Mucosa of descending colon (tissue), 3 donors: ENCODE measurements around the gene SWI5. TPM values are rescaled to one million over a fixed set of nuclear protein-coding genes. Genes with fewer than 3 reads are reported as not detected.
"Not testable (repeated sequence)": the region's sequence is repeated elsewhere in the genome, so short reads cannot be mapped to it uniquely, and the experiment has no call there.

Experiments
- ATAC-seq: fragments of 200-7000 bp; cut with Tn5 transposase; one replicate; pipeline ENCODE4 v1.9.1; 2020; ENCODE audit warnings: mild to moderate bottlenecking, moderate library complexity
- DNase-seq, 3 donors: peaks; one replicate each; pipeline ENCODE4 v3.0.0-alpha.2; 2020
- H3K36me3 ChIP-seq: fragments of 200-600 bp; one replicate; pipeline ENCODE4 v1.8.0; 2021; ENCODE audit warnings: low read depth, mild to moderate bottlenecking
- H3K4me1 ChIP-seq: fragments of 200-600 bp; one replicate; pipeline ENCODE4 v1.8.0; 2021; ENCODE audit warnings: low read depth, mild to moderate bottlenecking
- H3K4me3 ChIP-seq: fragments of 200-600 bp; one replicate; pipeline ENCODE4 v1.8.0; 2021; ENCODE audit warnings: mild to moderate bottlenecking
- H3K9me3 ChIP-seq: fragments of 200-600 bp; one replicate; pipeline ENCODE4 v1.8.0; 2021; ENCODE audit warnings: mild to moderate bottlenecking
- CTCF ChIP-seq: fragments of 200-600 bp; IDR thresholded peaks from one replicate; pipeline ENCODE4 v1.8.0; 2022; ENCODE audit warnings: antibody characterized with exemption, mild to moderate bottlenecking
- intact Hi-C, 2 donors: fragments of 100-400 bp; cut with DNase I in 1 of 2; cut with micrococcal nuclease in 1 of 2; formaldehyde crosslinking; loops; one replicate each; pipeline versions ENCODE4 v1.11.0 to v1.11.1; 2022; cut with DNase I, micrococcal nuclease
- total RNA-seq, 3 donors: library from RNA; stranded (reverse); fragmentation: NEBNext Ultra II Directional in 2 of 3; extraction: Animal tissue kit (Norgen Biotek cat#: 25700) in 2 of 3; gene quantifications; one replicate each; pipeline versions ENCODE4 v1.2.1 to v1.2.4, GENCODE V29; 2021 to 2023
- donor health status: DM: no; HTN: no; CAD: no; lungs with moderate emphysema.
- donor health status: DM: no; HTN: no; CAD: no.
- donor health status: DM: no; HTN: yes; CAD: no.

SWI5 gene
- total RNA-seq, 3 donors from 2014 or later, result 10.6 to 13.8 (median 11.5) TPM

- Histone ChIP-seq H3K36me3 (peaks cover 7% of the 10 kb centered on the region), H3K4me1 (peaks cover 19% of the 10 kb centered on the region), H3K9me3 (no peaks in the 10 kb centered on the region), H3K4me3 (peak overlapping the region; percentile 58)
- TF ChIP-seq CTCF, result no peak
- ATAC-seq, result peak; percentile 18
- peak in 1 of 3 donors; percentile 31 for DNase-seq
- intact Hi-C loops, result no loop called here
Measured at GRCh38 chr9:128276574-128277270, 646 bp downstream of the SWI5 start.

- H3K9me3 ChIP-seq, intact Hi-C loops, DNase-seq, H3K4me3 ChIP-seq, ATAC-seq, H3K36me3 ChIP-seq: not testable (repeated sequence)
- H3K4me1 ChIP-seq, result peaks cover 15% of the 10 kb centered on the region
Measured at GRCh38 chr9:128279088-128280073, 3.3 kb downstream of the SWI5 start.

DNA sequence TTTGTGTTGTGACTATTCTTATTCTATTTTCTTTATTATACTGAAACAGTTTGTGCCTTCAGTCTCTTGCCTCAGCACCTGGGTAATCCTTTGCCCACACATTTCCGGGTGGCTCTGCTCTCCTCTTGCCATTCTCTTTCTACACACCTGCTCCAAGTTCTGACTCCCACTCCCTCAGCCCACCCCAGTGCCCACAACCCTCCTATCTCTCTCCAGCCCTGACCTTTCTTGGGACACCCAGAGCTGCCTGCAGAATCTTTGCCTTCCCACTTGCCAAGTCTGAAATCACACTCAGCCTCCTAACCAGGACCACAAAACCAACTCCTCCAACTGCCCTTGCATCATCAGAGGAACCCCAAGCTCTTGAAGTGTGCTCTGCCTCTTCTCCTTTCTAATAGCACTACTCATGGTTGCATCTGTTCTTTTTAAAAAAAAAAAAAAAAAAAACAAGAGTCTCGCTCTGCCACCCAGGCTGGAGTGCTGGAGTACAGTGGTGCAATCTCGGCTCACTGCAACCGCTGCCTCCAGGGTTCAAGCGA is 4.1 kb downstream of the SWI5 start:
- no peak overlapping the region for H3K4me3 ChIP-seq
- no peaks in the 10 kb centered on the region for H3K9me3 ChIP-seq
- intact Hi-C loops, result no loop called here
- DNase-seq (no peak), ATAC-seq (no peak)
- H3K36me3 ChIP-seq, result peaks cover 5% of the 10 kb centered on the region
- no peak for TF ChIP-seq CTCF
- H3K4me1 ChIP-seq, result peaks cover 8% of the 10 kb centered on the region

- no peaks in the 10 kb centered on the region for H3K9me3 ChIP-seq
Measured at GRCh38 chr9:128282500-128282899, 6.4 kb downstream of the SWI5 start.

GRCh38 chr9:128285033-128285784 is 9.1 kb downstream of the SWI5 start:
- no peak for TF ChIP-seq CTCF
- Histone ChIP-seq H3K9me3 (no peaks in the 10 kb centered on the region), H3K36me3 (no peaks in the 10 kb centered on the region), H3K4me3 (no peak overlapping the region), H3K4me1 (no peaks in the 10 kb centered on the region)
- DNase-seq (no peak), ATAC-seq (no peak)
- intact Hi-C loops, result no loop called here

More at GRCh38 chr9:128282500-128282899, 6.4 kb downstream of the SWI5 start:
- no peaks in the 10 kb centered on the region for H3K4me1 ChIP-seq
- ATAC-seq (no peak), DNase-seq (no peak)
- intact Hi-C loops, result no loop called here
- H3K36me3 ChIP-seq, result no peaks in the 10 kb centered on the region
- H3K4me3 ChIP-seq, result no peak overlapping the region
- TF ChIP-seq CTCF, result no peak
